HG03575 (cell line): ENCODE data around the gene ITGA1.

Experiments
- ATAC-seq: cut with Tn5 transposase; IDR thresholded peaks from one replicate; pipeline ENCODE4 v1.9.1; 2021; ENCODE audit not compliant: unreplicated experiment, insufficient number of reproducible peaks, low FRiP score; ENCODE audit errors: extremely low read depth

ITGA1 gene

DNA sequence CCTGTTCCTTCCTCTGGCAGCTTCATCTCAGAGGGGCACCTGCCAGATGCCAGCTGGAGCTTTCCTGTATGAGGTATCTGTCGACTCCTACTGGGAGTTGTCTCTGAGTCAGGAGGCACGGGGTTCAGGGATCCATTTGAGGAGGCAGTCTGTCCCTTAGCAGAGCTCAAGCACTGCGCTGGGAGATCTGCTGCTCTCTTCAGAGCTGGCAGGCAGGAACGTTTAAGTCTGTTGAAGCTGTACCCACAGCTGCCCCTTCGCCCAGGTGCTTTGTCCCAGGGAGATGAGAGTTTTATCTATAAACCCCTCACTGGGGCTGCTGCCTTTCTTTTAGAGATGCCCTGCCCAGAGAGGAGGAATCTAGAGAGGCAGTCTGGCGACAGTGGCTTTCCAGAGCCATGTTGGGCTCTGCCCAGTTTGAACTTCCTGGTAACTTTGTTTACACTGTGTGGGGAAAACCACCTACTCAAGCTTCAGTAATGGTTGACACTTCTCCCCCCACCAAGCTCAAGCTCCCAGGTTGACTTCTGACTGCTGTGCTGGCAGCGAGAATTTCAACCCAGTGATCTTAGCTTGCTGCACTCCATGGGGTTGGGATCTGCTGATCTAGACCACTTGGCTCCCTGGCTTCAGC, 189.7 kb downstream of the ITGA1 start:
- no peak for ATAC-seq

DNA sequence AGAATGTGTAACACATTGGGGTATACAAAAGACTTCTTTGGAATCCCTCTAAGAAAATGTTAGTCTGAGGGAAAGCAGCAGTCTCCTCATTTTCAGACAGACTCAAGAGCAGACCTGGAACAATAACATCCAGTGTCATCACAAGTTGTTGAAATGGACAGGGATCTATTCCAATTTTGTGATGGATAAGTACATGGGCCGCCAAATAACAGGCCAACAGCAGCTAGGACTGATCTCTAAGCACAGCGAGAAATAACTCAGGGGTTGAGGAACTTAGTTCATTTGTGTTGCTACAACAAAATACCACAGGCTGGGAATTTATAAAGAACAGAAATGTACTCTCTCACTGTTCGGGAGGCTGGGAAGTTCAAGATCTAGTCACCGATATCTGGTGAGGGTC, 193.8 kb downstream of the ITGA1 start:
- ATAC-seq = no peak

DNA sequence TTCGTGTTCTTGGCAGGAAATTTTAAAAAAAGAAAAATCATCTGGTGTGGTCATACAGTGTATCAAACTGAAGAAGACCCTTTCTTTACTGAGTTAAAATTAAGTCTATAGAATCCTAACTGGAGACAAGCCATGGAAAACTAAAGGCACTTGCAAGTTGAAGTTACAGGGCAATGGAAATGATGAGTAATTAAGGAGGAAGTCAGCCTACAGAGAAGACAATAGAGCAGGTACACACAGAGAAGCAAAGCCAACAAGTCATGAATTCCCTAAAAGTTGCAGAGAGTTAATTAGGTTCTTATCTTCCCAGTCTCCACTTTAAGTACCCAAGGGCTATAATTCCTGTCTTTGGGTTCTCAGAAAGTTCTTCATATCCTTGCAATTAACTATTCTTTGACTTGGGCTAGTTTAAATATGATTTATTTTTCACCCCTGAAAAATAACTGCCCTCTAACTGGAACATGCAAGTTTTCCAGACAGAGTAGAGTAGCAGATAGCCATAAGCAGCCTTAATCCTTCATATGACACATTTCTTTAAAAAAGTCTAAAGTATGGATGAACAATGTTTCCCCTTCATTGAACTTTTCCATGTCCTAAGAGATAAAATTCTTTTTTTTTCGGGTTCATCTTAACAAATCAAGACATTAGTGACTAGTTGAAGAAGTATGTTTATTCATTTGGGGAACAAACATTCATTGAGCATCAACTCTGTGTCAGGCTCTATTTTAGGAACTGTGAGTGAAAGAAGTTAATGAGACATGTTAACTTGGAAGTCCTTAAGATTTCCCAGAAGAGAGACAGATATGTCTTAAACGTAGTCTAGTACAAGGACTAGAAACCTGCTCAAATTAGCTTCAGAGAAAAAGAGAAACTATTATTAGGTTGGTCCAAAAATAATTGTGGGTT, 196.3 kb downstream of the ITGA1 start:
- no peak for ATAC-seq

DNA sequence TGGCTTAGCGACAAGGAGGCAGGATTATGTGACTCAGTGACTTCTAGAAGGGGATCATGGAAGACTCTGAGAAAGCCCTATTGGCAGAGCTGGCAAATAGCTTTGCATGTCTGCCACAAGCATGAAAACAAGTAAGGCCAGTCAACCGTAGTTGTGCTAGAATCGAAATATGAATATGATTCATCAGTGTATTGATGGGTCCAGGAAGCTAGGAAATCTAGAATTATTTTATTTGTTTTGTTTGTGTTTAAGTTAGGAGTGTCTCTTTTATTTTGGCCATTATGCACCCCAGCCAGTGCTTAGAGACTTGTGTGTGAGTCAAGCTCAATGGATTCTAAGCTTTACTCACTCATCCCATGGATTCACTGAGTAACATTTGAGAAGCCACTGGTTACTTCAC, 197.6 kb downstream of the ITGA1 start:
- ATAC-seq = no peak

DNA sequence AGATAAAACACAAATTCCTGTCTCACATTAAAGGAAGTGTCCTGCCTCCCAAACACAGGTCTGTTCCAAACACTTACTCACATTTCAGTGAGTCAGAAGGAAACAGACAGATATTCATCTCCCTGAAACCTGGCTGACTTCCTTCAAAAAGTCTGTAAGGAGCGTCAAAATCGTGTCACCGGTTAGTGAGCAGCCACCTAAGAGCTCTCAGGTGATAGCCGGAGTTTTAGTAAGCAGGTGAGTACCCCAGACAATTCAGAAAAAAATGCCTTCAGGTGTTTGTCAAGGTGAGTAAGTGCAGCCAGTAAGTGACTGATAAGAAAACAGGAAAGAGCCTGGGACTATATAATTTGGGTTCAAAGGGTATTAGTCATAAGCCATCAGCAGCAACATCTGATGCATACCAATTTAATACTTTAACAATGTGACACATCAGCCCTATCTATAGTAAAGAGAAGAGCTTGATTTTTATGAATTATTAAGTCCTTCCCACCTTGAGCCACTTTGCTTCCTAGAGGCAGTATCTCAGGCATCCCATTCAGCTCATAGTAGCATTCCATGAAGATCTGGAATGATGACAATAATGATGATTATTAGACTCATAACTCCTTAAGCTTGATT, 200.1 kb downstream of the ITGA1 start:
- ATAC-seq = no peak

DNA sequence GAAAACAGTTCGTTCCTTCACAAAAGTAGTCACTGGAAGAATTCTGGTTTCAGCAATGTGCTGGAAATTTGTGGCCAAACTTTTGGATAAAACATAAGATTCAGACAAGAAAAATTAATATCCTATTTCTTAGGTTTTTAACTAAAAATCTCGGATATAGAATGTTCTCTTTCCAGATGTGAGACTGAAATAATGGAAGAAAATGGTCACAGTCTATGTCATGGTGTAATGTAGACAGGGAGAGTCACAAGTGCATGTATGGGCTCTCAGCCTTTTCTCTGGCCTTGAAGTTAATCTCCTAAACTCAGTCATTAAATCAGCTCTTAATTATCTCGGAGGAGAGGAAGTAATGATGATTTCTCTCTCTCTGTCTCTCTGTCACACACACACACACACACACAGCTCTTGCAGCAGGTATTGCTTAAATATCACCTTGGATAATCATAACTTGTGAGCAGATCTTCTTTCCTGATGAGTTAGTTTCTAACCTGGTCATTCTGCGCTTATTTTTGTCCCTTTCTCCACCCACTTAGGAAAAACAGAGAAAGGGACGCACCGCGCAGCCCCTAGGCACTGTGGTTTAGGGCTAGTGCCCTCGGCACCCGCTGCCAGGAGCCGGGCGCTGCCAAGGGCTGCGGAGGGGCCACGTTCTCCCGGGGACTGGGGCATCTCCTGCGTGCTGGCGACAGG, 200.8 kb downstream of the ITGA1 start:
- no peak for ATAC-seq

DNA sequence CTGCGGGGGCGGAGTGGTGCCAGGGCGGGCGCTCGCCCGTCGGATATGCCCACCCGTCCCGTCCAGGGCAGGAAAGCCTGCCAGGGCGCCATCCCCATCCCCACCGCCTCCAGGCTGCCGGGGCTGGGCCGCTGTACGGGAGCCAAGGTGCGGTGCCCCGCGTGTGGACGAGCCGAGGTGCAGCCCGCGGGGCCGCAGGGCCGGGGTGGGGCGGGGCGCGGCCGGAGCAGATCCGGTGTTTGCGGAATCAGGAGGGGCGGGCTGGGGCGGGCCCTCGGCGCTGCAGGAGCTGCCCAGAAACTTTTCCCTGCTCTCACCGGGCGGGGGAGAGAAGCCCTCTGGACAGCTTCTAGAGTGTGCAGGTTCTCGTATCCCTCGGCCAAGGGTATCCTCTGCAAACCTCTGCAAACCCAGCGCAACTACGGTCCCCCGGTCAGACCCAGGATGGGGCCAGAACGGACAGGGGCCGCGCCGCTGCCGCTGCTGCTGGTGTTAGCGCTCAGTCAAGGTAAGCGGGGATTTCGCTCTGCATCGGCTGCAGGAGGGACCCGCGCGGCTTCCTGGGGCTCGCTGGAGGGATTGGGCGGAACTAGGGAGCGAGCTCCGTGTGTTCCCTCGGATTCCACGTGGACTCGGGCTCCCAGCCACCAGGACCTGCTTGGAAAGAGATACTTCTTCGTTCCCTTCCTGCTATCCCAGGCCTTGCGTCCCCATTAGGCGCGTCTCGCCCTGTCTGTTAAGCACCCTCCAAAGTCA, 201.5 kb downstream of the ITGA1 start, which contains the start of gene ITGA2:
Gene ITGA2, plus strand, starts transcription at position 328 of the 756 bp plus-strand sequence. Its CDS starts 117 bp downstream, at position 445.
- ATAC-seq = no peak

DNA sequence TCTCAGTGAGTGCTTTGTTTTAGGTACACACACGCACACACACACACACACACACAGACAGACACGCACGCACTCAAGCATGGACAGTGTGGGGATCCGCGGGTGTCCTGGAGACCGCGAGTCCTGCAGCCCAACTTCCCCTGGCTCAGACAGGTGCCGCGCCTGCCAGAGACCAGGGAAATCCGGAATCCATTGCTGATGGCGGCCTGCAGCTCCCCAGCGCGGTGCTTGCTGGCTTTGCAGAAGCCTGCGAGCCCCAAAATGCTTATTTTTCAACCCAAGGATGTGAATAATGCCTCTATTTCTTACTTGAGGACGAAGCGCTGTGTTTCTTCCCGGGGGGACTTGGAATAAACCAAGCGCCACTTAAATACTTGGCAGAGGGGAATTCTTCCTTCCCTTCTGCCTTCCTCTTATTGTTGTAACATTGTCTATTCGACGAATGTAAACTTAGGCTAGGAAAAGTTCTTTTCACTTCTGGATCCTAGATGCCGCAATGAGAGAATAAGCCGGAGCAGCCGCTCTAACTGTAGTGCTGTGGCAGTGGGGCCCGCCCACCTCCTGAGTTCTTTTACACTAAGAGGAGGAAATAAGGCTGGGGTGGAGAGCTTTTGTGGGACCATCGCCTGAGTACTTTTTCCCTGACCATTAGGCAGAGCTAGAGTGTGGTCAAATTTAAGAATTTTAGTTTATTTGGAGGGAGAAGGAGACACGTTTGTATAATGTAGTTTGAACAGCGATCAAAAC, 202.2 kb downstream of the ITGA1 start:
- no peak for ATAC-seq

DNA sequence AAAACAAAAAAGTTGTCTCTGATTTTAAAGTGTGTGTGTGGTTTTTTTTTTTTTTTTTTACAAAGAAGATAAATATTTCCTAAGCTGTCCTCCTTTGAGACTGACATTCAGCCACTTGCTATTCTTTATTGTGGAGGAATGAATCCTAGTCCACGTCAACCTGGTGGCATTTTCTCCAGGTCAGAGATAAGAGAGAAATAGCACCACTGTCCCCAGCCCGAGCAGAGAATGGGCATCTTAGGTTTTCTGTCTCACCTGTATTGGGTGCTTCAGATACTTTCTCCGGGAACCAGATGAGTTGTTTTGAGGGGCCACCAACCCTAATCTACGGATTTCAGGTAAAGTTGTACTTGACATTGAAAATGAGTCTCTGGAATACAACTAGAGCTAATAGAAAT, 202.8 kb downstream of the ITGA1 start:
- no peak for ATAC-seq

DNA sequence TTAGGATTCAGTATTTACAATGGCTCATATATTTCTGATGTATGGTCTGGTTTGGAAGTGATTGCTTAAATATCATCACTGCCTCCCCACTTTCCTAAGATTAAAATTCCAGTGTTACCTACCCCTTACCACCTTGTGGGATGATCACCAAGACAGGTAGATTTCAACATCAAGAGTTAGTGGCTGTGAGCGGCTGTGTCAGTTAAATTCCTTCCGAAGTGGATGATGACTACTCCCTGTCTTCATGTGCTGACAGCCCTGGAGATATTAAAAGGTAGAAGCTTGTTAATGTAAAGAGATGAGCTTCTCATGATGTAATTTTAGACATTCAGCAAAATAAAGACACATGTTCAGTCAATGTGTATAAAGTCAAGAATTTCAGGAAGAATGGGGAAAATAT, 205.7 kb downstream of the ITGA1 start:
- no peak for ATAC-seq

DNA sequence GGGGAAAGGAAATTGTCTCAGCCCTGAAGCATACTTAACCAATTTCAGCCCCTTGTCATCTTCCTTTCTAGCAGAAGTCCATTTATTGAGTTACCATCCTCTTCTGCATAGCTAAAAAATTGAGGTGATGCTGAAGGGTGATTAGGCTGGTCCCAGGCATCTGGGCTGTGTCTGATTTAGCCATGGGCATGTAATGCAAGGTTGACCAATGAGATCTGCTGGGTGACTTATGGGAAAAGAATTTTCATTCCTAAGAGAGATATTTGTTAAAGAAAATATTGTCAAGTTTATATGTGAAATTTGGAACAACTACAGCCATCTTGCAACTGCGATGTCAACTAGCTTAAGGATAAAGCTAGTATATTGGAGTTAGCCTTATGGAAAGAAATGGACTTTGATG, 206.6 kb downstream of the ITGA1 start:
- ATAC-seq = no peak

DNA sequence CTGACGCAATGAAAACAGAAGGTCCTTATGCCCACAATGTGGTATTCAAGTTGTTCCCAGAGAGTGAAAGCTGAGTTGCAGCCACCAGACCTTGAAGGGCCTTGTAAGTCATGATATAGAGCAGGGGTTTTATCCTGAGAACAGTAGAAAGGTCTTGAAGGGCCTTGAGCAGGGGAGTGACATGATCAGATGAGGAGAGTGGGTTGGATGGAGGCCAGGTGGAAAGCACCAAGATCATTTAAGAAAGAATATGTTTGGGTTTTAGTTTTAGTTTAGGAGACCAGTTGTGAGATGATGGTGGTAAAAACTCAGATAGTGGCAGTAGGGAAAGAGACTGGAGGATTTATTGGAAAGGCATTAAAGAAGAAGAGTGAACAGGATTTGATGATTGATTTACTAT, 207.4 kb downstream of the ITGA1 start:
- no peak for ATAC-seq

DNA sequence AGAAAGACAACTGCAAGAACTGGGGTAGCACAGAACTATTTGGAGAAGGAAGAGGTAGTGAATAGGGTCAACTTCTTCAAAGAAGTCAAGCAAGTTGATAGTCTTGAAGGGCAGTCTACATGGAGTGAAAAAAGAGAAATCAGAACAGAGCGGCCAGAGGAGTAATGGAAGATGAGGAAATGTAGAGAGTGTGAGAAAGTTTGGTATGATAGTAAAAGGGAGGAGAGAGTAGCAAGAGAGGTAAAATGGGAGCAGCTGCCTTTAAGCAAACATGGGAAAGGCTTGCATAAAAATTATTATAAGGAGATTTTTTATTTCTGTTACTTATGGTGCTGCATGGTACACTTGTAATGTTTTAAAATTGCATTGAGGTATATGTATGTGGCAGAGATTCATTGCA, 208.2 kb downstream of the ITGA1 start:
- no peak for ATAC-seq

DNA sequence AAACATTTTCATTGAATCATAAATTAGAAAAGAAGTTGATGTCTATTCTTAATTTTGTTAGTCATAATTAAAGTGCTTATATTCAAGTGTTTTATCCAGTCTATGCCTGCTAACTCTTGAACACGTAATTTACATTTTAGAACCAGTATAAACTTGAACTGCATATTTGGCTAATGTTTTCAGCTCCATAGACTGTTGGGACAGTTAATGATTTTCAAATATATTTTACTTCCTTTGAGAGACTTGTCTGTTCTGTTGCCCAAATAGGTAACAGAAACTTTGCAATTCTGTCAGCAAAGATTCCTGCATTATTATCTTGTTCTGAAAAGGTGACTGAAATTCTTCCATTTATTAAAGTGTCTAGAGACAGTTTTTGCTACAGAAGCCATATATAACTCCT, 209.3 kb downstream of the ITGA1 start:
- ATAC-seq = no peak

DNA sequence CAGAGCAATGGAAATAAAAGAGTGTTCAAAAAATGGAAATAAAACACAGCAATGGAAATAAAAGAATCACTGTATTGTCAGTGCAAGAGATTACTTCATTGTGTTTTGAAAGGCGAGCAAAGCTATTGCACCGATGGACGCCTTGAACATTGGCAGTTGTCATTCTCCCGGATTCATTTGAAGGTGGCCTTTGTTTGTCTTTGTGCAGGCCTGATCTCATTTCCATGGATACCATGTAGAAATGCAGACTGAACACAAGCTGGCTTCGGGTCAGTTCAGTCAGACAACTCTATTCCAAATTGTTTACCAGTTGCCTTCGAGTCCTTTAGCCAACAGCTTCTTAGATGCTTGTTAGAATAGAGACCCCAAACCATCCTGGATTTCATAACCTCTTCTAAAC, 209.7 kb downstream of the ITGA1 start:
- ATAC-seq = no peak

DNA sequence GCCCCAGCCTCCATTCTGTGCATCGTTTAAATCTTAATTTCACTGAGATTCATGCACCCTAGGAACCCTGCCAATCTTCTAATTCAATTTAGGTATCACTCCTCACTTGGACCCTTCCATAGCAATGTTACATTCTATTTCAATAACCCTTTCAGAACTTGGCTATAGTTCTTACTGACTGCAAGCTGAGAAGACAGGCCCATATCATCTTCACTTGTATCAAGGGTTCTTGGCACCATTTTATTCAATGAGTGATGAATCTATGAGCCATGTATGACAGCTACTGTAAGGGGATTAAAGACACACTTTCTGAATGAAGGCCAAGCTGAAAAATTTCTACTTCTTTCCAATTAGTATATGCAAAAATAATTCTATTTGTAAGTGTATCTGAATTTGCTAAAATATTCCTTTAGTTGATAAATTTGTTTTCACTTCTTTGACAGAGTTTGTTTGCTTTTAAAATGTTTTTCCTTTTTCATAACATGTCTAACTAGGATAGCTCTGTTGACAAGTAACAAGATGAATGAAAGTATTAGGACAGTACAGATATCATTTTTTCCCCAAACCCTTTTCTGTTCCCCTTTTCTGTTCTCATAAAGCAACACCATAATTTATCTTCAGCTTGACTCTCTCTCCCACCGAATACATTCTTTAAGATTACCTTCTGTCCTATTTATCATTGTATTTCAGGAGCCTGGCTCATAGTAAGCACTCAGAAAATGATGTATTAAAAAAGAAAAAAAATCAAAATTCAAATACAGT, 211.0 kb downstream of the ITGA1 start:
- ATAC-seq = no peak

DNA sequence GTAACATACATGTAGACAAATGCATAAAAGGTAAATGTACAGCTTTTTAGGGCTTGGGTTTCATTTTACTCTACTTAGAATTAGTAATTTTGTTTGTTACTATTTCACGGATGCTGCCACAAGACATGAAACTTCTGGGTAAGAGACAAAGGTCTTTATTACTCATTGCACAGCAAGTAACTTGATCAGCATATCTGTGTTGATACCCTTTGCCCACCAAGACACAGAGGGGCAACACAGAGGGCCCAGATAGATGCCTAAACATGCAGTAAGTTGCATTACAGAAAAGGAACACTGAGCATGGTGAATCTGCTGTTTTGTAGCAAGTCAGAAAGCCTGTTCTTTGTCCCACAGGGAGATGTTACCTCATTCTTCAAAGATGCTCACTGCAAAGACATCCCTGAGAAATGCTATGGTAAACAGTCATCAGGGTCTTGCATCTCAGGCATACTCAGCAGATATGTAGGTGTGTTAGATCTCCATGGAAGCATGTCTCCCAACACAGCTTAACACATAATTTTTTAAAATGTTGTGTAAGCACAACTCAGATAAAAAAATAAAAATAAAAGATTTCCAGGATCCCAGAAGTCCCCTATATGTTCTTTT, 211.7 kb downstream of the ITGA1 start:
- no peak for ATAC-seq
